HepG2 (cell line): ENCODE data around the gene KLF3. TPM values are rescaled to one million over a fixed set of nuclear protein-coding genes. Genes with fewer than 3 reads are reported as not detected.

ENCODE experiments used
- BRCA1 ChIP-seq: sonication (generic); formaldehyde crosslinking; IDR thresholded peaks from 2 replicates; pipeline ENCODE4 v1.4.0; 2020; ENCODE audit warnings: missing genetic modification reagents
- CEBPG ChIP-seq: IDR thresholded peaks from 2 replicates; pipeline ENCODE4 v1.6.1; 2016
- CREBL2 ChIP-seq: sonication (generic); formaldehyde crosslinking; IDR thresholded peaks from 2 replicates; pipeline ENCODE4 v1.8.1; 2023; ENCODE audit warnings: missing genetic modification reagents, mild to moderate bottlenecking, borderline replicate concordance
- HBP1 ChIP-seq: IDR thresholded peaks from 2 replicates; pipeline ENCODE4 v1.6.1; 2016; ENCODE audit warnings: low read depth, control low read depth
- KIAA2018 ChIP-seq: sonication (generic); formaldehyde crosslinking; IDR thresholded peaks from 2 replicates; pipeline ENCODE4 v1.5.0; 2020; ENCODE audit warnings: mild to moderate bottlenecking, missing genetic modification reagents, borderline replicate concordance
- MEF2D ChIP-seq: sonication (generic); formaldehyde crosslinking; IDR thresholded peaks from 2 replicates; pipeline ENCODE4 v1.5.1; 2020; ENCODE audit warnings: mild to moderate bottlenecking, missing genetic modification reagents
- NONO ChIP-seq, 2 experiments: fragments of 450-650 bp in 1 of 2; sonication (generic) in 1 of 2; formaldehyde crosslinking in 1 of 2; IDR thresholded peaks in 1 of 2; conservative IDR thresholded peaks in 1 of 2; 2 replicates each; pipeline versions ENCODE4 v1.6.1 to v1.8.0; 2017 to 2022; ENCODE audit warnings: mild to moderate bottlenecking in 1 of 2, missing genetic modification reagents in 1 of 2, moderate library complexity in 1 of 2
- SAFB2 ChIP-seq: sonication (generic); formaldehyde crosslinking; IDR thresholded peaks from 2 replicates; pipeline ENCODE4 v1.5.1; 2020; ENCODE audit warnings: missing genetic modification reagents, low read depth, mild to moderate bottlenecking, borderline replicate concordance
- SNAPC5 ChIP-seq: sonication (generic); formaldehyde crosslinking; IDR thresholded peaks from 2 replicates; pipeline ENCODE4 v1.8.1; 2023; ENCODE audit warnings: mild to moderate bottlenecking, missing genetic modification reagents, borderline replicate concordance
- SP1 ChIP-seq, 2 experiments: fragments of 450-650 bp in 1 of 2; sonication (generic) in 1 of 2; formaldehyde crosslinking in 1 of 2; IDR thresholded peaks; 2 replicates each; pipeline versions ENCODE4 v1.4.0 to v1.6.1; 2016 to 2020; ENCODE audit warnings: missing genetic modification reagents in 1 of 2
- STAT6 ChIP-seq: sonication (generic); formaldehyde crosslinking; IDR thresholded peaks from 2 replicates; pipeline ENCODE4 v1.4.0; 2020; ENCODE audit warnings: missing genetic modification reagents, mild to moderate bottlenecking, borderline replicate concordance
- ZMAT3 ChIP-seq: sonication (generic); formaldehyde crosslinking; conservative IDR thresholded peaks from 2 replicates; pipeline ENCODE4 v1.7.0; 2021; ENCODE audit warnings: missing genetic modification reagents
- ZNF331 ChIP-seq: sonication (generic); formaldehyde crosslinking; IDR thresholded peaks from 2 replicates; pipeline ENCODE4 v1.4.0; 2020; ENCODE audit warnings: missing genetic modification reagents
- ZNF337 ChIP-seq: sonication (generic); formaldehyde crosslinking; IDR thresholded peaks from 2 replicates; pipeline ENCODE4 v1.5.1; 2020; ENCODE audit warnings: missing genetic modification reagents, low read depth, mild to moderate bottlenecking, borderline replicate concordance
- ZNF780A ChIP-seq: sonication (generic); formaldehyde crosslinking; IDR thresholded peaks from 2 replicates; pipeline ENCODE4 v1.8.0; 2022; ENCODE audit warnings: mild to moderate bottlenecking, missing genetic modification reagents, moderate library complexity
- polyA plus RNA-seq, 8 experiments: library from polyadenylated mRNA; depleted of rRNA in 3 of 8; stranded (reverse) in 7 of 8; unstranded in 1 of 8; fragments of >200 nt; fragmentation: Illumina TruSeq in 4 of 8; extraction: Trizol in 4 of 8; gene quantifications; 2 replicates each; pipeline versions ENCODE4 v1.2.1 to v1.2.3, GENCODE V29; 2011 to 2016; ENCODE audit warnings: low read depth in 4 of 8, missing spikeins in 1 of 8, mixed read lengths in 1 of 8; ENCODE audit not compliant: insufficient read depth in 1 of 8
- total RNA-seq, 5 experiments: library from RNA; depleted of rRNA; stranded (reverse); fragments of >200 nt; fragmentation: Illumina TruSeq; extraction: Trizol; gene quantifications; 2 replicates each; pipeline ENCODE4 v1.2.3, GENCODE V29; 2016; ENCODE audit warnings: low read depth in 1 of 5

Gene KLF3
- total and polyA plus RNA-seq, 2 of the 13 experiments (the other 11 are each of a cell fraction or from before 2014, with no cell fraction given), result 29.1 to 37.8 TPM

- TF ChIP-seq HBP1 (CRISPR knock-in tag) (no peak), ZNF331 (CRISPR knock-in tag) (peak; percentile 78), ZNF780A (CRISPR knock-in tag) (0 out of 2 replicates have a peak, but pooled peaks have one; percentile 41), ZNF337 (CRISPR knock-in tag) (0 out of 2 replicates have a peak, but pooled peaks have one; percentile 36), ZMAT3 (no peak), STAT6 (CRISPR knock-in tag) (peak; percentile 74; the same call in 1 of the 2 replicates), MEF2D (CRISPR knock-in tag) (peak; percentile 69), SAFB2 (CRISPR knock-in tag) (no peak), KIAA2018 (CRISPR knock-in tag) (no peak), CEBPG (CRISPR knock-in tag) (peak; percentile 95; the same call in 1 of the 2 replicates), NONO (IDR thresholded peaks at IDR 0.05) (no peak), NONO (CRISPR knock-in tag; conservative IDR thresholded peaks at IDR 0.05) (peak; percentile 73), SNAPC5 (CRISPR knock-in tag) (no peak), SP1 (IDR thresholded peaks at IDR 0.05) (no peak), SP1 (CRISPR knock-in tag; IDR thresholded peaks at IDR 0.05) (no peak), BRCA1 (0 out of 2 replicates have a peak, but pooled peaks have one; percentile 58), CREBL2 (no peak)
These were observed 3.3 kb downstream of the KLF3 start (continued) for GRCh38 chr4:38667085-38667893.
